Neural progenitor cell (in vitro differentiated cells): Measurements from ENCODE around the gene FAM149A. TPM values are rescaled to one million over a fixed set of nuclear protein-coding genes. Genes with fewer than 3 reads are reported as not detected.

Experiments used
- DNase-seq: peaks from one replicate; pipeline ENCODE4 v3.0.0-alpha.2; 2016; ENCODE audit warnings: low spot score
- H2AFZ ChIP-seq: fragments of 200-600 bp; sonication (generic); replicated peaks from 2 replicates; pipeline ENCODE4 v1.6.1; 2016; ENCODE audit warnings: antibody characterized with exemption
- H3F3A ChIP-seq: fragments of 200-600 bp; sonication (generic); 2 replicates; pipeline ENCODE4 v1.6.1; 2016; ENCODE audit warnings: antibody characterized with exemption, low read depth
- H3K27ac ChIP-seq: fragments of 200-600 bp; sonication (generic); 2 replicates; pipeline ENCODE4 v1.5.1; 2016; ENCODE audit warnings: mild to moderate bottlenecking
- H3K27me3 ChIP-seq: fragments of 200-600 bp; sonication (generic); 2 replicates; pipeline ENCODE4 v1.6.1; 2016; ENCODE audit warnings: mild to moderate bottlenecking, moderate library complexity
- H3K36me3 ChIP-seq: fragments of 200-600 bp; sonication (generic); 2 replicates; pipeline ENCODE4 v1.5.1; 2016
- H3K4me1 ChIP-seq: fragments of 200-600 bp; sonication (generic); 2 replicates; pipeline ENCODE4 v1.6.1; 2016; ENCODE audit warnings: mixed run types
- H3K4me2 ChIP-seq: fragments of 200-600 bp; sonication (generic); 2 replicates; pipeline ENCODE4 v1.6.1; 2016
- H3K4me3 ChIP-seq: fragments of 200-600 bp; sonication (generic); 2 replicates; pipeline ENCODE4 v1.5.1; 2016
- H3K79me2 ChIP-seq: fragments of 200-600 bp; sonication (generic); 2 replicates; pipeline ENCODE4 v1.6.1; 2016; ENCODE audit warnings: low read depth
- H3K9ac ChIP-seq: fragments of 200-600 bp; sonication (generic); 2 replicates; pipeline ENCODE4 v1.6.1; 2016
- H3K9me3 ChIP-seq: fragments of 200-600 bp; sonication (generic); 2 replicates; pipeline ENCODE4 v1.5.1; 2016; ENCODE audit warnings: low read depth
- H4K20me1 ChIP-seq: fragments of 200-600 bp; sonication (generic); 2 replicates; pipeline ENCODE4 v1.6.1; 2016; ENCODE audit warnings: low read depth
- H3K27ac Mint-ChIP-seq: 3 replicates; pipeline ENCODE4 v1.8.0; 2021; ENCODE audit warnings: mixed read lengths
- H3K27me3 Mint-ChIP-seq: 2 replicates; pipeline ENCODE4 v1.8.0; 2022; ENCODE audit warnings: low read depth, mild to moderate bottlenecking, inconsistent platforms, moderate library complexity, mixed read lengths; ENCODE audit not compliant: insufficient read depth
- H3K36me3 Mint-ChIP-seq: 3 replicates; pipeline ENCODE4 v1.8.0; 2021; ENCODE audit warnings: mixed read lengths
- H3K4me1 Mint-ChIP-seq: 3 replicates; pipeline ENCODE4 v1.8.0; 2021; ENCODE audit warnings: mixed read lengths
- H3K4me3 Mint-ChIP-seq: 3 replicates; pipeline ENCODE4 v1.8.0; 2021; ENCODE audit warnings: mild to moderate bottlenecking, moderate library complexity, mixed read lengths
- H3K9me3 Mint-ChIP-seq: 3 replicates; pipeline ENCODE4 v1.8.0; 2020; ENCODE audit warnings: mixed read lengths
- EZH2 ChIP-seq: fragments of 200-600 bp; sonication (generic); IDR thresholded peaks from 2 replicates; pipeline ENCODE4 v1.6.1; 2017; ENCODE audit warnings: antibody characterized with exemption, mild to moderate bottlenecking, moderate library complexity
- EZH2phosphoT487 ChIP-seq: fragments of 200-600 bp; sonication (generic); IDR thresholded peaks from 2 replicates; pipeline ENCODE4 v1.6.1; 2017; ENCODE audit warnings: antibody characterized with exemption
- total RNA-seq: library from RNA; depleted of rRNA; stranded (reverse); fragments of >200 nt; gene quantifications from 2 replicates; pipeline ENCODE4 v1.2.3, GENCODE V29; 2015; ENCODE audit warnings: low replicate concordance
- TF ChIP-seq, protein P1 (sequence below): fragments of 200-600 bp; sonication (generic); IDR thresholded peaks from 2 replicates; pipeline ENCODE4 v1.5.1; 2017; ENCODE audit warnings: antibody characterized with exemption, mild to moderate bottlenecking

The FAM149A gene
- total RNA-seq, 1 donor from 2014 or later = 4.6 TPM

DNA sequence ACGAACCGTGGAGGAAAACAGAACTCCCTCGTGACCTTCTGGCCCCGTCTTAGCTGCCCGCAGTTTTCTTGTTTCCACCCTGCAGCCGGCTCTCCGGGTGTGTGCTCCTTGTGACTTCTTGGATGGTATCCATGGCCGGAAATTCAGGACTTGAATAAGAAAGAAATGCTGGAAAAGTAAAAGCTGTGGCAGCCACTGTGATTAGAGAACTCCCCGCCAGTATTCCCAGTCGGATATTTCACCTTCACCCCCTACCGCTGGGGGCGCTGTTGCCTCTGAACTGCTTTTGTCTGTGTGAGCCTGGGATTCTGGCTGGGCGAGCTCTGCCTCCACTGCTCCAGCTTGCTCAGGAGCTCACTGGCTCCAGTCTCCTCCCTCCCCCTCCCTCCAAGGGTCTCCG is 45.4 kb downstream of the FAM149A start:
- H3K4me3 Mint-ChIP-seq = no peak overlapping the region
- peak; percentile 65 for DNase-seq
- H3K27ac Mint-ChIP-seq = no peak overlapping the region
- TF ChIP-seq, protein P1, sequence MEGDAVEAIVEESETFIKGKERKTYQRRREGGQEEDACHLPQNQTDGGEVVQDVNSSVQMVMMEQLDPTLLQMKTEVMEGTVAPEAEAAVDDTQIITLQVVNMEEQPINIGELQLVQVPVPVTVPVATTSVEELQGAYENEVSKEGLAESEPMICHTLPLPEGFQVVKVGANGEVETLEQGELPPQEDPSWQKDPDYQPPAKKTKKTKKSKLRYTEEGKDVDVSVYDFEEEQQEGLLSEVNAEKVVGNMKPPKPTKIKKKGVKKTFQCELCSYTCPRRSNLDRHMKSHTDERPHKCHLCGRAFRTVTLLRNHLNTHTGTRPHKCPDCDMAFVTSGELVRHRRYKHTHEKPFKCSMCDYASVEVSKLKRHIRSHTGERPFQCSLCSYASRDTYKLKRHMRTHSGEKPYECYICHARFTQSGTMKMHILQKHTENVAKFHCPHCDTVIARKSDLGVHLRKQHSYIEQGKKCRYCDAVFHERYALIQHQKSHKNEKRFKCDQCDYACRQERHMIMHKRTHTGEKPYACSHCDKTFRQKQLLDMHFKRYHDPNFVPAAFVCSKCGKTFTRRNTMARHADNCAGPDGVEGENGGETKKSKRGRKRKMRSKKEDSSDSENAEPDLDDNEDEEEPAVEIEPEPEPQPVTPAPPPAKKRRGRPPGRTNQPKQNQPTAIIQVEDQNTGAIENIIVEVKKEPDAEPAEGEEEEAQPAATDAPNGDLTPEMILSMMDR = peak; percentile 80
- TF ChIP-seq EZH2 = no peak
- peaks cover 6% of the 10 kb centered on the region for H3K4me1 Mint-ChIP-seq
- Histone ChIP-seq H3K4me3 (no peak overlapping the region), H3K36me3 (no peaks in the 10 kb centered on the region), H3F3A (peaks cover 18% of the 10 kb centered on the region), H3K9me3 (no peaks in the 10 kb centered on the region), H3K4me2 (no peak overlapping the region), H3K27me3 (peaks cover 27% of the 10 kb centered on the region), H3K9ac (no peak overlapping the region), H3K4me1 (peaks cover 10% of the 10 kb centered on the region), H3K79me2 (no peaks in the 10 kb centered on the region), H4K20me1 (no peaks in the 10 kb centered on the region), H2AFZ (no peak overlapping the region), H3K27ac (no peak overlapping the region)
- H3K27me3 Mint-ChIP-seq = peaks cover 7% of the 10 kb centered on the region
- no peaks in the 10 kb centered on the region for H3K9me3 Mint-ChIP-seq
- H3K36me3 Mint-ChIP-seq = no peaks in the 10 kb centered on the region

- H3K4me3 Mint-ChIP-seq = no peak overlapping the region
- no peak overlapping the region for H3K4me2 ChIP-seq
- no peaks in the 10 kb centered on the region for H3K79me2 ChIP-seq
- peaks cover 3% of the 10 kb centered on the region for H3K27me3 Mint-ChIP-seq
- H3K9me3 Mint-ChIP-seq = no peaks in the 10 kb centered on the region
- H3K9me3 ChIP-seq = no peaks in the 10 kb centered on the region
- no peak overlapping the region for H3K9ac ChIP-seq
- DNase-seq = no peak
- H3K4me1 Mint-ChIP-seq = peaks cover 4% of the 10 kb centered on the region
- peak overlapping the region; percentile 11 for H3K27ac Mint-ChIP-seq
- H4K20me1 ChIP-seq = no peaks in the 10 kb centered on the region
- no peak for TF ChIP-seq EZH2
- no peak for TF ChIP-seq EZH2phosphoT487
- TF ChIP-seq, protein P1 = no peak
- H3K27me3 ChIP-seq = peaks cover 18% of the 10 kb centered on the region
- peaks cover 3% of the 10 kb centered on the region for H3K36me3 Mint-ChIP-seq
- peaks cover 4% of the 10 kb centered on the region for H3K4me1 ChIP-seq
- no peak overlapping the region for H3K4me3 ChIP-seq
- peaks cover 8% of the 10 kb centered on the region for H3F3A ChIP-seq
- H3K36me3 ChIP-seq = no peaks in the 10 kb centered on the region
- H3K27ac ChIP-seq = no peak overlapping the region
- H2AFZ ChIP-seq = no peak overlapping the region
Observed at GRCh38 chr4:186150926-186151325, 46.4 kb downstream of the FAM149A start.

DNA sequence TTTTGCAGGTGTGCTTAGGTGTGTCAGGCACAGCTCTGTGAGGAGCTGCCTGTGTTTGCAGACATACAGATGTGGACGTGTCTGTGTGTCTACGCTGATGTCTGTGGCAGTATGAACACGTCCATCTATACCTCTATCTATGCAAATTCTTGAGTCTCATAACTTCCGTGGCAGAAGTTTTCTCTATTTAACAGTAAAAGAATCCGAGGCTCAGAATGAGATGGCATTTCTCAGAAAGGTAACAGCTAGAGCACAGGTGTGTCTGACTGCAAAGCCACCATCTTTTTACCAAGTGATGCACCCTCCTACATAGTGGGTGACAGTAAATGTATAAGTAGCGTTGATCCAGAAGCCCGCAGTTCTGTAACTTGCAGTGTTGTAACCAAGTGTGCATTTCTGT is 47.0 kb downstream of the FAM149A start:
- Histone ChIP-seq H3K79me2 (no peaks in the 10 kb centered on the region), H3K9ac (no peak overlapping the region), H3K36me3 (no peaks in the 10 kb centered on the region), H3K4me1 (peaks cover 2% of the 10 kb centered on the region), H3K4me2 (no peak overlapping the region), H3K4me3 (no peak overlapping the region), H4K20me1 (no peaks in the 10 kb centered on the region), H3K27me3 (peaks cover 13% of the 10 kb centered on the region), H3K9me3 (no peaks in the 10 kb centered on the region), H3F3A (peaks cover 2% of the 10 kb centered on the region), H3K27ac (no peak overlapping the region), H2AFZ (no peak overlapping the region)
- no peaks in the 10 kb centered on the region for H3K9me3 Mint-ChIP-seq
- TF ChIP-seq, protein P1 = no peak
- TF ChIP-seq EZH2 (no peak), EZH2phosphoT487 (no peak)
- no peak overlapping the region for H3K4me3 Mint-ChIP-seq
- H3K27ac Mint-ChIP-seq = no peak overlapping the region
- no peak for DNase-seq
- H3K27me3 Mint-ChIP-seq = peaks cover 4% of the 10 kb centered on the region
- peaks cover 2% of the 10 kb centered on the region for H3K4me1 Mint-ChIP-seq
- peaks cover 4% of the 10 kb centered on the region for H3K36me3 Mint-ChIP-seq
